OCI-LY7 (cell line): Measurements from ENCODE around the gene CHCHD1. TPM values are rescaled to one million over a fixed set of nuclear protein-coding genes. Genes with fewer than 3 reads are reported as not detected.

Experiments used
- small RNA-seq: library from RNA; depleted of rRNA; stranded (forward); fragments of <200 nt; gene quantifications from one replicate; pipeline ENCODE3, GENCODE V24; 2014
- total RNA-seq, 2 experiments: library from RNA; depleted of rRNA in 1 of 2; stranded (reverse); fragments of >200 nt in 1 of 2; shearing (Covaris generic) in 1 of 2; gene quantifications; 2 replicates each; pipeline ENCODE4 v1.2.3, GENCODE V29; 2014 to 2022

Gene CHCHD1
- total RNA-seq, 2 experiments from 2014 or later = 36.6 to 55.6 TPM

Small RNA genes within 50 kb of the gene (small RNA-seq; reads per million reads assigned to genes)
- gene AC022400.4 (not detected), gene AC022400.9 (not detected), gene ZSWIM8-AS1 (not detected)

Other genes starting within 250 kb of the CHCHD1 start
- gene USP54, start 190.7 kb upstream of the CHCHD1 start, total RNA-seq (2014; rRNA removed; shearing (Covaris generic)) = 9.7 and 15.2 TPM in 2 replicates
- 16.4 and 17.6 TPM in 2 replicates for gene USP54, start 190.7 kb upstream of the CHCHD1 start, total RNA-seq (2022)
- not detected in 2 replicates for gene MYOZ1, start 140.6 kb upstream of the CHCHD1 start, total RNA-seq (2014; rRNA removed; shearing (Covaris generic))
- not detected in 2 replicates for gene MYOZ1, start 140.6 kb upstream of the CHCHD1 start, total RNA-seq (2022)
- not detected in 2 replicates for gene SYNPO2L, start 126.0 kb upstream of the CHCHD1 start, total RNA-seq (2014; rRNA removed; shearing (Covaris generic))
- gene SYNPO2L, start 126.0 kb upstream of the CHCHD1 start, total RNA-seq (2022) = not detected in 2 replicates
- gene AGAP5, start 83.9 kb upstream of the CHCHD1 start, total RNA-seq (2014; rRNA removed; shearing (Covaris generic)) = 4.6 and 7.2 TPM in 2 replicates
- gene AGAP5, start 83.9 kb upstream of the CHCHD1 start, total RNA-seq (2022) = 9.9 and 10.7 TPM in 2 replicates
- gene SEC24C, start 37.7 kb upstream of the CHCHD1 start, total RNA-seq (2014; rRNA removed; shearing (Covaris generic)) = 51.9 and 53.6 TPM in 2 replicates
- 82.0 and 87.1 TPM in 2 replicates for gene SEC24C, start 37.7 kb upstream of the CHCHD1 start, total RNA-seq (2022)
- gene ZSWIM8, start 3.6 kb downstream of the CHCHD1 start, total RNA-seq (2014; rRNA removed; shearing (Covaris generic)) = 22.0 and 22.6 TPM in 2 replicates
- gene ZSWIM8, start 3.6 kb downstream of the CHCHD1 start, total RNA-seq (2022) = 52.6 and 59.5 TPM in 2 replicates
- 27.7 and 45.2 TPM in 2 replicates for gene NDST2, start 29.6 kb downstream of the CHCHD1 start, total RNA-seq (2014; rRNA removed; shearing (Covaris generic))
- 52.8 and 59.7 TPM in 2 replicates for gene NDST2, start 29.6 kb downstream of the CHCHD1 start, total RNA-seq (2022)
- gene CAMK2G, start 92.5 kb downstream of the CHCHD1 start, total RNA-seq (2014; rRNA removed; shearing (Covaris generic)) = 21.1 and 29.1 TPM in 2 replicates
- gene CAMK2G, start 92.5 kb downstream of the CHCHD1 start, total RNA-seq (2022) = 34.8 and 41.6 TPM in 2 replicates
- gene PLAU, start 129.1 kb downstream of the CHCHD1 start, total RNA-seq (2014; rRNA removed; shearing (Covaris generic)) = 2.0 and 5.2 TPM in 2 replicates
- gene PLAU, start 129.1 kb downstream of the CHCHD1 start, total RNA-seq (2022) = 0.74 and 0.85 TPM in 2 replicates
- 19.1 and 24.9 TPM in 2 replicates for gene VCL, start 216.1 kb downstream of the CHCHD1 start, total RNA-seq (2014; rRNA removed; shearing (Covaris generic))
- 55.5 and 64.5 TPM in 2 replicates for gene VCL, start 216.1 kb downstream of the CHCHD1 start, total RNA-seq (2022)